GM18867 (cell line): Measurements from ENCODE around the gene PTPRN2.

Experiments
- ATAC-seq: cut with Tn5 transposase; IDR thresholded peaks from one replicate; pipeline ENCODE4 v1.9.1; 2021; ENCODE audit warnings: mild to moderate bottlenecking, moderate library complexity; ENCODE audit not compliant: unreplicated experiment

Gene PTPRN2

DNA sequence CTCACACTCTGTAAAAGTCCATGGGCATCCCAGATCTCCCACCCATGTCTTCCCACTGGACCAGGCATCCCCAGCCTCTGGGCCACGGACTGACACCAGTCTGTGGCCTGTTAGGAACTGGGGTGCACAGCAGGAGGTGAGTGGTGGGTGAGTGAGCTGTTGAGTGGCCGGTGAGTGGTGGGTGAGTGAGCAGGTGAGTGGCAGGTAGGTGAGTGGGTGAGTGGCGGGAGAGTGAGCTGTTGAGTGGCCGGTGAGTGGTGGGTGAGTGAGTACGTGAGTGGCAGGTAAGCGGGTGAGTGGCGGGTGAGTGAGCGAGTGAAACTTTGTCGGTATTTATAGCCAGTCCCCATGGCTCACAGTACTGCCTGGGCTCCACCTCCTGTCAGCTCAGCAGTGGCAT, 779.6 kb downstream of the PTPRN2 start:
- no peak for ATAC-seq

DNA sequence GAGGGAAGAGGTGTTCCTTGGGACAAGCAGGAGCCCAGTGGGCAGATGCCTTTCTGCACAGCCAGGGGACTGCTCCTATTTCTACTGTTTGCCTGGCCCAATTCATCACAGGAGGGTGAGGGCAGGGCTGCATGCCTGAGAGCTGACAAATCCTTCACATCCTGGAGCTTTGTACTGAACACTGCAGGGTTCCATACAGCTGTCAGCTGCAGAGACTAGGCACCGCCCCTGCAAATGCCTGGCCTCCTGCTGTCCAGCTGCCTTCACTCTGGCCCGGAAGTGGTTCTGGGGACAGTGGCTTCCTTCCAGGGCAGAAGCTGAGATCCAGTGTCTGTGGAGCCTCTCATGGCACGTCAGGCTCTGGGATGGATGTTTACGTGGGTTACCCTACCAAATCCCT, 780.1 kb downstream of the PTPRN2 start:
- no peak for ATAC-seq

DNA sequence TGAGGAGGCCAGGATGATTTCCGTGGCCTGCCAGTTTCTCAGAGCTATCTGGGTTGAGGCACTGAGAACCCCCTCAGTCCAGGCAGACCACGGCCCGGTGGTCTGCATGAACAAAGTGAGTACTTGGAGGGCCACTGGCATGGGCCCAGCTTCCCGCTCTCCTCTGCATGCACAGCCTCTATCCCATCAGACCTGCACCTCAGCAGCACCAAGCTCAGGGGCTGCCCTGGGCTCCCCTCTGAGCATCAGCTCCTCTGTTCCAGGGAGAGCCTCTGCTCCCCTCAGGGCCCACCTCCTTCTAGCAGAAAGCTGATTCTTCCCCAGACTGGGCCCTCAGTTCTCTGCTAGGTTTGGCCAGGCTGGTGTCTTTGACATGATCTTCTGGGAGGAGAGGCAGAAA, 780.9 kb downstream of the PTPRN2 start:
- no peak for ATAC-seq

DNA sequence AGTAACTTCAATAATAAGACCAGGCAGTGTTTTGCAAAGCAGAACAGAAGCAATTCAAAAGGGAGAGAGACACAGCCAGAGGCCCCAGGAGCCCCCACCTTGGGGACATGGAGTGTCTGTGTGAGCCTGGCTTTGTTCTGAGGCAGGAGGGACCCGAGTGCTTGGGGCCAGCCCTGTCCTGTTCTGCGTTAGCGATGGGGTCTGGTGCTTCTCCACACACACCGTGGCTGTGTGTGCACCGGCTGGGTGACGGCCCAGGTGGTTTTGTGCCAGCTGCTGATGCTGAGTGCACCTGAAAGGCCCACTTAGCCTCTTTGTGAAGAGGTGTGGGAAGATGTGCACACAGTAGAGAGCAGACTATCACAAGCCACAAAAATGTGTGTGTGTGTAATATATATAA, 781.9 kb downstream of the PTPRN2 start:
- no peak for ATAC-seq

DNA sequence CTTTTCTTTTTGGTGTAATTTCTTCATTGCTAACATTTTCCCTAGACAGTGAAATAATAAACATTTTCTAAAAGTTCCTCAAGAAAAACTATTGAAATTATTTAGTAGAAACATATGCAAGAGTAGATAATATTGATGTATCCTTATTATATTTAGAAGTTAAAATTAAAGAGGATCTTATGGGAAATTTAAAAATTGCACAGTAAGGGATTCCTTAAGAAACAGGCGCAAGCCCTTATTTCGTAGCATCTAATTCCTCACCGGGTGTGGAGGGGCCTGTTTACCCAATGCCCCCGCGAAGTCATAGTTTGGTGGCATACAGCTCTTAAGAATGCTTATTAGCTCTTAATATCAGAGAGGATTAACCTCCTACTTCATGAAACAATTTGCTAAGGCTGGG, 783.7 kb downstream of the PTPRN2 start:
- no peak for ATAC-seq

DNA sequence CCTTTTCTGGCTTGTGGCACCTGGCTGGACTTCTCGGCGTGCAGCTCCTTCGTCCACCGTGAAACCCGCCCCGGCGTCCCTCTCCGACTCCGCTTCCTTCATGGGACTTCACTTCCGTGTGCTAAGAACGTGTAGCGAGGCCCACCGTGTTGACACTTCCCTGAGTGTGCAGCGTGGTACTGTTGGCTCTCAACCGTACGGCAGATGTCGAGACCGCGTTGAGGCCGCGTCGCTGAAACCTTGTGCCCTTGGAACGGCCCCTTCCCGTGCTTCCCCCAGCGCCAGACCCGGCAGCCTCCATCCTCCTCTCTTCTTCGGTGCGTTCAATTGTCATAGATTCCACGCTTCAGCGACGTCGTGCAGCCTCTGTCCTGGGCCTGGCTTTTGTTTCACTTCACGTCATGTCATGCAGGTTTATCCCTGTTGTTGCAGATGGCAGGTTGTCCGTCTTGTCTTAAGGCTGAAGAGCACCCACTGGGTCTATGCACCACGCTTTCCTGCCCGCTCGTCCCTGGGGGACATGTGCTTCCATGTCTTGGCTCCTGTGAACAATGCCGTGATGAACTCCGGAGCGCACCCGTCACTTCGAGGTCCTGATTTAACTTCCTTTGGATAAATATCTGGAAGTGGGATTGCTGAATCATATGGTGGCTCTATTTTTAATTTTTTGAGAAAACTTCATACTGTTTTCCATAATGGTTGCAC, 785.5 kb downstream of the PTPRN2 start:
- no peak for ATAC-seq

DNA sequence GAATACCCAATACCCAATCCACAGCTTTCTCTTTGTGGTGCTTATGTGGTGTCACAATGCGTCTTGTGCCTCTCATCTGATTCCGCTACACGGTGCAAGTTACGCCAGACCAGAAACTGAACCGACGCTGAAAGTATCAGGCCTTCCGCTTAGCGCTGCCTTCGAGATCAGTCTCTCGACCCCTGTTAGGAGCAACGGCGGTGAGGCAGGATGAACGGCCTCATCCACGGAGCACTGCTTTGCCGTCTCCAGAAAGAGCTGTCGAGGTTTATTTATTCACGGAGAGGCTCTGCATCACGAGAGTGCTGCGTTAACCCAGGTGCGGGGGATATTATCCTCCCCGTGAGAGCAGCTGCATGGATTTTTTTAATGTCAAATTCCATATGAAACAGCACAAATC, 786.5 kb downstream of the PTPRN2 start:
- no peak for ATAC-seq

DNA sequence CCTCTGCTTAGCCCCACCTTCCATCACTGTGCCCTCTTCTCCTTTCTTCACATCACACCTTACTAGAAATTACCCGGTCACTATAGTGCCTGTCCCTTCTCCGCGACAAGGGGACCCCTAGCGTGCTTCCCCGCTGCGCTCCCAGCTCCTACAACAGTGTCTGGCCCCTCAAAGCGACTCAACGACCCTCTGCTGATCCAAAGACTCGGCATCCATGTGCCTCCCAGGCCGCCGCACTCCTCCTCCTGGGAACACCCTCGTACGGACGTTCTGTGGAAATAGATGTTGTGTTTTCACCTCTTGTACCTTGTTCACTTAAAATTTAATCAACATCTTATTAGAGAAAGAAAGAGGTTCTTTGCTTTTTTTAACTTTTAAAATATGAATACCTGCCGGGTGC, 787.3 kb downstream of the PTPRN2 start:
- ATAC-seq, result no peak

DNA sequence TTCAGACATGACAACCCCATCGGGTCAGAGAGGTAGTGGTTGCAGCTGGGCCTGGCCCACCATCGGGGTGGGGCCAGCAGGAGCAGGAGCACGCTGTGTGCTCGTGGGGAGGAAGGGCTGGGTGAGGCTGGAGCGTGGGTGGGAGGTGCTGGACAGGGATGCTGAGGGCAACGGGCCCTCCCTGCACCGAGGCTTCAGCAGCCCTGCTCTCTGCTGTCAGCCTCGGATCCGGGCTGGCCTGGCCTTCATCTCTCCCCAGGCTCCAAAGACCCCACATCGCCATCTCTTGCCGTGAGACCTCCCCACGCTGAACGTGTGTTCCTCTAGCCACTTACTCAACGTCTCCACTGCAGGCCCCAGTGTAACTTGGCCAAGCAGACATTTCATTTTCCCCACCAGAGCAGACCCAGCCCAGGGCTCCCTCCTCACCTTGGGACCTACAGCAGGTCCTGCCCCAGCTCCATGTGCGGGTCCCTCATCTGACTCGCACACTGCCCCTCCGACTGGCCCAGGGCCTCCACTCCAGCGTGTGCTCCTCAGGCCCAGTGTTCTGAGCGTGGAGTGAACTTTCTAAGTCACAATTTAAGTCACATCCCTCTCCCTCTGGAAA, 788.4 kb downstream of the PTPRN2 start:
- ATAC-seq, result no peak

DNA sequence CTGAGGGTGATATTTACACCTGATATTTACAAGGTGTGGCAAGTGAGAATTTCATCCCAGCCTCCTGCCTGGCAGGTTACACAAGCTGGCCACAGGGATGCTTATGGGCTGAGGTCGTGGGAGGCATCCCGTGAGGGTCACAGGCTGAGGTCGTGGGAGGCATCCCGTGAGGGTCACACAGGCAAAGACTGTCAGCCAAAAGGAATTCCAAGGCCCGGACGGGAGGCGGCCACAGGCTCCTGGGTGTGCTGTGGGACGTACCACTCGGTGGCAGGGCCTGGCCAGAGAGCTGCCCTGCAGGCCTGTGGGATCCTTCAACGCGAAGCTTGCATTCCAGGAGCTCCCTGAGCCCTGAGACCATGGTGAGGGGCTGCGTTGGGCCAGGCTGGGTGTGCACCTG, 790.3 kb downstream of the PTPRN2 start:
- no peak for ATAC-seq

DNA sequence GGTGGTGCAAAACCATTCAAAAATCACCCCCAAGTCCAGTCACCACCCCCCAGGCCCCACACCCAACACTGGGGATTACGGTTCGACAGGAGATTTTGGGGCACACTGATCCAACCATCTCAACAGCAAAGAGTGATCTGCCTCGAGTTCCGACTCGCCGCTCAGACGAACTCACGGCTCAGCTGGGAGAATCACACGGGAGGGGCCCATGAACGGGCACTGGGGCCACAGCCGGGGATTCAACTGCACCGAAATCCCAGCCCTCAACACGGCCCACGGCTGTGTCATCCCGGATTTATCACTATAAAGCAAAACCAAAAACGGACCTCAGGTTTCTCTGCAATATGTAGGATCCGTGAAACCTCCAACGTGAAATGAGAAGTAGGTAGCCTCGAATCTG, 790.8 kb downstream of the PTPRN2 start:
- ATAC-seq, result no peak

DNA sequence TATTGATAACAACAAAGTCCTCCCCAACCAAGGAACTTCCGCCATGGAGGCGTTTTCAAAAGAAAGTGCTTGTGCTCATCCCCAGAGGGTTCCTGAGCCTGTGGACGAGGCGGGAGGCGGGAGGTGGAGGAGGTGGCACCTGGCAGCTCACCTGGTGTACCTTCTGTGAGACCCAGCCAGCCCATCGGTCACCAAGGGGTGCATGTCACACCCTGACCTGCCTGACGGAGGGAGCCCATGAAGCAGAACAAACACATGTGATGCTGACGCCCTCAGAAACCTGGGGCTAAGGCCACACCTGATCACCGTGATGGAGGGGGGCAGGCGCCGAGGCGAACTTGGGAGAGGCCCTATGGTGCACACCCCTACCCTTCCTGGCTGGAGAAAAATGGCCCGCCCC, 792.0 kb downstream of the PTPRN2 start:
- ATAC-seq, result no peak

DNA sequence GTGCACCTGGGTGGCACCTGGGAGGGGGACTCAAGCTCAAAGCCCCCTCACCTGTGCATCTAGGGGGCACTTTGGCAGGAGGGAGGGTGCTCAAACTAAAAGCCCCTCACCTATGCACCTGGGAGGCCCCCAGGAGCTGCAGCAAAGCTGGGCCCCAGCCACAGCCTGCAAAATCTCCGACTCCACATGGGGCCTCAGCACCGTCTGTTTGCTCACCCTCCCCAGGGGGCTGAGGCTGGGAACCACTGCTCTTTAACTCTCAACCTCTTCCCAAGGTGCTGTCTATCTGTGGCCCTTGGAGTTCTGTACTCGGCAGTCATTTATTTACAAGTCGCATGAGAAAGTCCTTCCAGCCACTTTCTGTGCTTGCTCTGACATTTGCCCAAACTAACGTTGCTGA, 792.4 kb downstream of the PTPRN2 start:
- no peak for ATAC-seq

DNA sequence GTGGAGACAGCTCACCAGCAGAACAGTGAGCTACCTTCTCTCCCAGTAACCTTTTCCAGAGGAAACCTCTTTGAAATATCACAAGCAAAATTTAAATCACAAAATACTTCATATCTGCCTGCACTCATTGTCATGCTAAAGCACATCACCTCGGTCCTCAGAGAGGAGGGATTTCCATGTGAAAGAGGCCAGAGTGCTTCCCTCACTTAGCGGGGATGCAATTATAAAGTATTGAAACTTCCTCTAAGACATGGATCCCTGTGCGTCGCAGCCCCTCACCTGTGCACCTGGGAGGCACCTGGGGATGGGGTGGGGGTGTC, 792.9 kb downstream of the PTPRN2 start:
- no peak for ATAC-seq

DNA sequence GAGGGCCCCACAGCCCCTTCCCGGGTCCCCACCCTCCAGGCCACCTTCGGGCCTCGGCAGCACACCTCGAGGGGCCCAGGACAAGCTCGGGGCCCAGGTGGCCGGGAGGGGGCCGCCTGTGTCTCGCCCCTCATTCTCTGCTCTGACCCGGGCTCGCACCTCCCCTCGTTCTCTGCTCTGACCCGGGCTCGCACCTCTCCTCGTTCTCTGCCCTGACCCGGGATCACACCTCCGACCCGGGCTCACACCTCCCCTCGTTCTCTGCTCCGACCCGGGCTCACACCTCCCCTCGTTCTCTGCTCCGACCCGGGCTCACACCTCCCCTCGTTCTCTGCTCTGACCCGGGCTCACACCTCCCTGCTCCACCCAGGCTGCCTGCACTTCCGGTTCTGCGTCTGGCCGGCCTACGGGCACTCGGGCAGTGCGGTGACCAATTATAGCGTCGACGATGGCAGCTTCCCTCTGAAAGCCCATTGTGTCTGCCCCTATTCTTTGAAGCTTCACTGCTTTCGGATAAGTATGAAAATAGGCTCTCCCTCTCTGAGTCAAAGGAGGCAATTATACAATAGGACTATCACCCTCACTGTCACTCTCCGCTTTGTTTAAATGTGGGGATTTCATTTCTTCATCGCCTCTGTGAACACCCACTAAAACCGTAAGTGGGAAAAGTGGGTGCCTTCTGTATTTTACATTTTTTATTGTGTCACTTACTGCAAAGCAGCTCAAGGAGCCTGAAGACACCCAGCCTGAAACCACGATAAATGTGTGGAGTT, 793.5 kb downstream of the PTPRN2 start:
- ATAC-seq, result no peak

DNA sequence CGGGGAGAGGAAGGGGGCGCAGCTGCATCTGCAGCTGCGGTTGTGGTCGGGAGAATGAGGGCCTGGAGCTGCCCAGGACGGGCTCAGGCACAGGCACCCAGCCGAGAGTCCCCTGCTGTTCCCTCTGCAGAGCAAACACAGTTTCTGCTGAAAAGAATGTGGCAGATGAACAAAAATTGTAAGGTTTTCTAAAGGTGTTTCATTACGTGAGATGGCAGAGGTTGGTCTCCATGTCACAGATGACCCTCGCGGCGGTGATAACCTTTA, 794.6 kb downstream of the PTPRN2 start:
- no peak for ATAC-seq

DNA sequence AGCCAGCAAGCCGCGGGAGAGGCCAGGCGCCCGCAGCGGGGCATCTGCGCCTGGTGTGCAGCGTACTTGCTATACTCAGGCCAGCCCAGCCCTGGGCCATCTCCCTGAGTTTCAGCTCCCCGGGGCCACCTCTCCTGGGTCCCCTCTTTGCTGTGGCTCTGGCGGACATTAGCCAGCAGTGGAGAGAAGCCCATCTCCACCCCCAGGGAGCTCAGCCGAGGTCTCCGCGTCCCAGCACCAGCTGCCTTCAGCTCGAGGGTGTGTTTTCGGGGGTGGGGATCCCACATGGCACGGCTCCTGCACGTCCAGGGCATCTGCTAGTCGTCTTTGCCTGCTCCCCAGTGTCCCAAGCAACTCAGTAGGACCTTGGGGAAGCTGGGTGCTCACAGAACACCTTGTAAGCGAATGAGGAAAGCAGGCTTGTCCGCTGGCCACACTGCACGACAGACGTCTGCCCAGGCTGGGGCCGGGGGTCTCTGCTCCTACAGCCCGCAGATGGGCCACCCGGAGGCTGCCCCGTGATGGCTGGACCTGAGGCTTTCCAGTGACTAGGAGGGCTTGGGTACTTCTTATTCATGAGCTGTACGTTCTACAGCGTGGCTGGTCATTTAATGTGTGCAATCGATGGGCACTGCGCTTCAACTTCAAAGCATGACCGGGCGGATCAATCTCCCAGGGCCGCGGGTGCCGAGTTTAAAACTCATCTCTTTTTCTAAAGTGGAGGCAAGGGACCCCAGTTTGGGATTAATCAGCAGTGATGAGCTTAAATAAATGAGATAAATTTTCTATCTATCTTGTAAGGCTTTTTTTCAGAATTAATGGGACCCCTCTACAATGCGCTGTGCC, 795.2 kb downstream of the PTPRN2 start:
- ATAC-seq, result no peak

DNA sequence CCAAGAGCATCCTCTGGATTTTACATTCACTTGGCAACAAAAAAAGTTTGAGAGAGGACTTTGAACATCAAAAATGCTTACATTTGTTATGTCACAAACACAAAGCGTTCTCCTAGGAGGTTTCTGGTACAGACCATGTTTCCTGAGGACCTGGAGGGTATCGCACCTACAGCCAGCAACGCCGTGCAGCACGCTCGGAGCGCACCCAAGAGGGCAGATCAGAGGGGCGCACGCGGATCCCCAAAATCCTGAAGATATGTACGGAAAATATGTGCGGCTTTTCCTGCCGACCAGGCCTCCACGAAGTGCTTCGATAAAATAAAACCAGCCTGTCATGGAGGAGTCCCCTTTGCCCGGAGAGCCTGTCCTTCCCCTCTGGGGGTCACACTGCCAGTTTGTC, 796.0 kb downstream of the PTPRN2 start:
- no peak for ATAC-seq

DNA sequence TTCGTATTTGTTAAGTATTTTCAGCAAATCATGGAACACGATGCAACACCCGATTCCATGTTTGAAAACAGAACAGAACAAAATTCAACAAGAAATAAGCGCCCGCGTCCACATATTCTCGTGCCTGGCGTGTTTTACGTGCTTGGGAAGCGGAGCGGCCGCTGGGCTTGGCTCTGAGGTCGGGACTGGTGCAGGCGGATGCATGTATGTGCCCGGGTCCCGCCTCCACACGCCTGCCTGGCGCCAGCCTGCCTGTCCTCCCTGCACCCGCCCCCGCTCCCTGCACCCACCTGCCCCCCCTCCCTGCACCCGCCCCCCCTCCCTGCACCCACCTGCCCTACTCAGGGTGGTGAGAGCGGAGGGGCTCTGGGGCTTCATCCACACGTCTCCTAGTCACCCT, 796.4 kb downstream of the PTPRN2 start:
- ATAC-seq, result no peak

DNA sequence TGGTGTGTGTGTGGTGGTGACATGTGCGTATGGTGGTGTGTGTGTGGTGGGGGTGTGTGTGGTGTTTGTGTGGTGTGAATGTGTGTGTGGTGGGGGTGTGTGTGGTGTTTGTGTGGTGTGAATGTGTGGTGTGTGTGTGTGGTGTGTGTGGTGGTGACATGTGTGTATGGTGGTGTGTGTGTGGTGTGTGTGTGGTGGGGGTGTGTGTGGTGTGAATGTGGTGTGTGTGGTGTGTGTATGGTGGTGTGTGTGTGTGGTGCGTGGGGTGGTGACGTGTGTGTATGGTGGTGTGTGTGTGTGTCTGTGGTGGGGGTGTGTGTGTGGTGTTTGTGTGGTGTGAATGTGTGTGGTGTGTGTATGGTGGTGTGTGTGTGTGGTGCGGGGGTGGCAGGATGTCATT, 797.7 kb downstream of the PTPRN2 start:
- no peak for ATAC-seq

DNA sequence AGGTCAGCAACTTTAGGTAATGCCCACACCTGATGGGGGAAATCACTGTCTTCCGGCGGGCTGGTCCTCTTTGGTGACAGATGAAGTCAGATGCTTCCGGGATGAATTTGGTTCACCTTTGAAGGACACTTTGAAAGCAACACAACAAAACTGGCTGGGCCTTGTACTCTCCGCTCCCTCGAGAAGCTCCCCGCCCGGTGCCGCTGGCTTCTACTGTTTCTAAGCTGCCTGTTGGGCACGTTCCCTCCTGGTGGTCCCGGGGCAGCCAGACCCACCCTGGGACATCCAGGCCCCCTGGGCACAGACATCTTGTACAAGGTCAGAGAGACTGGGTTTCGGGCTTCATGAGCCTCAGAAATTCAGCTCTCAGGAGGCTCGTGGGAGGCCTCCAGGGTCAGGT, 798.5 kb downstream of the PTPRN2 start:
- ATAC-seq, result no peak

DNA sequence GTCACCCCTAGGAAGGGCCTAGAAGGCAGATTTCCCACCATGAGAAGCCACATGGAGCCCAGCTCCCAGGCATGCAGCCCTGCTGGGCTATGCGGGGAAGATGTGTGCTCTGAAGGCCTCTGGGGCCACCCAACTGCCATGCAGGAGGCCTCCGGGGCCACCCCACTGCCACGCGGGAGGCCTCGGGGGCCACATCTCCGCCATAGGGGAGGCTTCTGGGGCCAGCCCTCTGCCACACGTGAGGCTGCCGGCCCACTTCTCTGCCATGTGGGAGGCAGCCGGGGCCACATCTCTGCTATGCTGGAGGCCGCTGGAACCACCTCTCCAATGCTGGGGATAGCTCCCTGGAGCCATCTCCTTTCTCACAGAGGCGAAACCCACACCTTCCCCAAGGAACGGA, 799.0 kb downstream of the PTPRN2 start:
- ATAC-seq, result no peak
